Stimulated activated CD8-positive, alpha-beta memory T cell treated with anti-CD3 and anti-CD28 coated beads, Interleukin-15, amount 100 ng/mL, for 48 hours (primary cell): ENCODE data around the gene MVD.

Source experiments
- DNase-seq, 2 donors: peaks; one replicate each; pipeline ENCODE4 v3.0.0-alpha.2; 2020; ENCODE audit warnings: low read depth in 2 of 2

MVD gene

GRCh38 chr16:88662843-88663606, at the start of gene MVD:
Gene MVD (minus strand): TSS chr16:88663091. CDS start chr16:88663080, 11 bp downstream.
- DNase-seq, result peak; percentile 95 to 97

- DNase-seq, result no peak
Observed at GRCh38 chr16:88712362-88712979, 49.6 kb upstream of the MVD start.

- DNase-seq, result no peak
Observed at GRCh38 chr16:88711750-88712340, 49.0 kb upstream of the MVD start.

- no peak for DNase-seq
Observed at GRCh38 chr16:88710556-88710955, 47.7 kb upstream of the MVD start.

- no peak for DNase-seq
Observed at GRCh38 chr16:88706965-88707826, 44.3 kb upstream of the MVD start.

- peak; percentile 90 to 92 for DNase-seq
Observed at GRCh38 chr16:88706229-88706964, 43.5 kb upstream of the MVD start, which contains the start of the genes CTU2 and RNF166. Gene CTU2 (plus strand): TSS chr16:88706503. CDS start chr16:88706531, 28 bp downstream. Gene RNF166 (minus strand): TSS chr16:88706408. CDS start chr16:88706325, 83 bp downstream.

GRCh38 chr16:88705801-88706228, 42.9 kb upstream of the MVD start:
- no peak for DNase-seq

- no peak for DNase-seq
Observed at GRCh38 chr16:88705076-88705684, 42.3 kb upstream of the MVD start.

GRCh38 chr16:88703486-88704309, 40.8 kb upstream of the MVD start:
- peak; percentile 76 to 79 for DNase-seq

- no peak for DNase-seq
Observed at GRCh38 chr16:88702371-88703210, 39.7 kb upstream of the MVD start.

GRCh38 chr16:88701581-88702370, 38.9 kb upstream of the MVD start:
- DNase-seq, result no peak

- DNase-seq, result peak; percentile 93 to 96
Observed at GRCh38 chr16:88700636-88701482, 38.0 kb upstream of the MVD start.

GRCh38 chr16:88700322-88700635, 37.4 kb upstream of the MVD start:
- no peak for DNase-seq

- no peak for DNase-seq
Observed at GRCh38 chr16:88699180-88699579, 36.3 kb upstream of the MVD start.

- DNase-seq, result no peak
Observed at GRCh38 chr16:88698646-88699045, 35.8 kb upstream of the MVD start.

GRCh38 chr16:88697831-88698615, 35.1 kb upstream of the MVD start:
- no peak for DNase-seq
